Amniotic epithelial cell (primary cell): ENCODE results near the gene PLEKHG5.
"Not testable (repeated sequence)": the region's sequence is repeated elsewhere in the genome, so short reads cannot be mapped to it uniquely, and the experiment has no call there.

Experiments used
- DNase-seq: peaks from one replicate; pipeline ENCODE4 v3.0.0-alpha.2; 2010; ENCODE audit warnings: low read depth

The PLEKHG5 gene

DNA sequence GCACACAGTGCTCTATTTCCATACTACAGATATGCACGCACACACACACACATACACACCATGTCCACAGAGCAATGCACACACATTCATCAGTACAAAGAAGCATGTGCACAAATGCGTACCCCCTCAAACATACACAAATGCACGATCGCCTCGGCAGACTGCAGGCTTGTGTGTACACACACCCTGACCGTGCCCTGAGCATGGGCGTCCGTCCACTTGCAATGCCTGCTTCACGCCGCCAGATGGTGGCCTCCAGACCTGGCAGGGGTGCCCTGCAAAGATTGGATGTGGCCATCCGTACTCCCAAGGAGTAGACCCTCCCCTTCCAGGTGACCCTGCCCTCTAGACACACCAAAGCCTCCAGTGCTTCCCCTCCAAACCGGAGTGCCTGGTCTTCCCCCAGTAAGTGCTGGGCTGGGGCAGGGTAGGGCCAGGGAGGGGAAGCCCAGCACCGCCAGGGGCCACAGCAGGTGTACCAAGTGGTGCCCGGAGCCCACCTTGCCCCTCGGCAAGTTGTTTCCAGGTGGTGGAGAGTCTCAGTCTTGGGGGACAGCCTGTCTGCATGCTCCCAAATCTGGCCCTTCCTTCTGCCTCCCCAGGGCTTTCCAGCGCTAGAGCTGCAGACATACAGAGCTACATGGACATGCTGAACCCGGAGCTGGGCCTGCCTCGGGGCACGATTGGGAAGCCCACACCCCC is 46.3 kb downstream of the PLEKHG5 start:
- no peak for DNase-seq

DNA sequence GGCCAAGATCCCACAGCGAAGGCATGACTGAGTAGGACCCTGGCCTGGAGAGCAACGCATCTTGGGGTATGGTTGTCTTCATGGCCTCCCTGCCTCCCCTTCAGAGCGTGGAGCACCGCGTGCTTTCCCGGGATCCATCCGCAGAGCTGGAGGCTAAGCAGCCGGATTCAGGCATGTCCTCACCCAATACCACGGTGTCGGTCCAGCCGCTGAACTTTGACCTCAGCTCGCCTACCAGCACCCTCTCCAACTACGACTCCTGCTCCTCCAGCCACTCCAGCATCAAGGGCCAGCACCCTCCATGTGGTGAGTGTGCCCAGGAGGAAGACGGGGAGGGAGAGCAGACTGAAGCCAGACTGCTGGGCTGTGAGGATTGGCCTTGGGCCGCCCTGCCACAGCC is 47.1 kb downstream of the PLEKHG5 start:
- DNase-seq: no peak

DNA sequence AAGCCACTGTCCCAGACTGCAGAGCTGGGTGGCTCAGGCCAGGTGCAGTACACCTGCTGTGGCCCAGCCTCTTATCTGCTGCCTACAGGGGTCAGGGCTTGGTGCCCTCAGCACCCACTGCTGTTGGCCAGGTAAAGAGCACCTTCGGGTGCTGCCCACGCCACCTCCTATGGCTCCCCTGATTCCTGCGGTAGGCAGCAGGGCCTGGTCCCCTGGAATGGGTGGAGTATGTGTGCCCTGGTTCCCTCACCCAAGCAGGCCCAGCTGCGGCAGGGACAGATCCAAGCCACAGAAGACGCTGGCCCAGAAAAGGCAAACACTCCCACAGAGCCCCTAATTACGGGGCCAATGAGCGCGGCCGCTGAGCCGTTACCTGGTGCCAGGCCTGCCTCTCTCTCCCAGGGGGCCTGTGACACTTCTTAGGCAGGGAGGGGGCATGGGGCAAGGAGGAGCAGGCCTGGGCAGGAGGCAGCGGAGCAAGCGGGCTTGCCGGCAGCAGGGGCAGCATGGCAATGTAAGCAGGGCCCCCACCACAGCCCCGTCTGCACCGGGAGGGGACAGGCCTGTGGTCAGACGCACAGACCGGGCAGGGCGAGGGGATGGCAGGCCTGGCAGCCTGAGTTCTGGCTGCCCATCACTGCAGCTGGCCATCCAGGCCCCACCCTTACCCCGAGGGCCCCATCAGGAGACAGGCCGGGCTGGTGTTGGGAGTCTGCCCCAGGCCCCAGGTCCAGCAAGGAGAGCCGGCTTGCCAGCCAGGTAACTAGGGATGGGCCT is 47.9 kb downstream of the PLEKHG5 start:
- DNase-seq: no peak

DNA sequence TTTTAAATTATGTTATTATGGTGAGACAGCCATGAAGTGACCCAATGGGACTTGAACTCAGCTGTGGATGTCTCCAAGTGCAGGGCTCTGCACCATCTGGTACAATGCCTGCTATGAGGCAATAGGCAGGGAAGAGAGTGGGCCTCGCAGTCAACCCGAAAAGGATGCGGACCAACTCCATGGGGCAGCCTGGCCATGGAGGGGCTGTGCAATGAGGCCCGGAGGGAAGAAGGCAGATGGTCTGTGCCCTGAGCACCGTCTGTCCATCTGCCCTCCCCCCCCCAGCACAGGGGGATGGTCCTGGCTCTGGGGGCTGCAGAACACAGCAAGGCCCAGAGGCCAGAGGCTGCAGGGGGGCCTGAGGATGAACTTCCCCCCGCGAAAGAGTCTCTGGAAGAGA is 49.9 kb downstream of the PLEKHG5 start:
- DNase-seq: no peak

DNA sequence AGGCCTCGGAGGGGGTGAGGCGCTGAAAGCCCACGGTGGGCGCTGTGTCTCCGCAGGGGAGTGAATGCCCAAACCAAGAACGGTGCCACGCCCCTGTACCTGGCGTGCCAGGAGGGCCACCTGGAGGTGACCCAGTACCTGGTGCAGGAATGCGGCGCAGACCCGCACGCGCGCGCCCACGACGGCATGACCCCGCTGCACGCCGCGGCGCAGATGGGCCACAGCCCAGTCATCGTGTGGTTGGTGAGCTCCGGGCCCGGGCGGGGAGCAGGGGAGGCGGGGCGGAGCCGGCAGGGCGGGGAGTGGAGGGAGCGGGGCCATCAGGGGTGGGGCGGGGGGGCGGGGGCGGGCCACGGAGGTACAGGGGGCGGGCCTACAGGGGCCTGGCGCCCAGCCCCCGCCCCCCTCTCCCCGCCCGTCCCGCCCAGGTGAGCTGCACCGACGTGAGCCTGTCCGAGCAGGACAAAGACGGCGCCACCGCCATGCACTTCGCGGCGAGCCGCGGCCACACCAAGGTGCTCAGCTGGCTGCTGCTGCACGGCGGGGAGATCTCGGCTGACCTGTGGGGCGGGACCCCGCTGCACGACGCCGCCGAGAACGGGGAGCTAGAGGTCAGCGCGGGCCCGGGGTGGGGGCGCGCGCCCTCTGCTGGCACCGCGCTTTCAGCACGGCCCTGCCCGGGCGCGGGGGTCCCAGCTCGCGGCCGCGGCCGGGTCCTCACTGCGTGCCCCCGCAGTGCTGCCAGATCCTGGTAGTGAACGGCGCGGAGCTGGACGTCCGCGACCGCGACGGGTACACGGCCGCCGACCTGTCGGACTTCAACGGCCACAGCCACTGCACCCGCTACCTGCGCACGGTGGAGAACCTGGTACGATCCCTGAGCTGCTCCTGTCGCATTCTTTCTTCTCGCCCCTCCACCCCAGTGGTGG is 51.0 kb downstream of the PLEKHG5 start:
- peak; percentile 31 for DNase-seq

DNA sequence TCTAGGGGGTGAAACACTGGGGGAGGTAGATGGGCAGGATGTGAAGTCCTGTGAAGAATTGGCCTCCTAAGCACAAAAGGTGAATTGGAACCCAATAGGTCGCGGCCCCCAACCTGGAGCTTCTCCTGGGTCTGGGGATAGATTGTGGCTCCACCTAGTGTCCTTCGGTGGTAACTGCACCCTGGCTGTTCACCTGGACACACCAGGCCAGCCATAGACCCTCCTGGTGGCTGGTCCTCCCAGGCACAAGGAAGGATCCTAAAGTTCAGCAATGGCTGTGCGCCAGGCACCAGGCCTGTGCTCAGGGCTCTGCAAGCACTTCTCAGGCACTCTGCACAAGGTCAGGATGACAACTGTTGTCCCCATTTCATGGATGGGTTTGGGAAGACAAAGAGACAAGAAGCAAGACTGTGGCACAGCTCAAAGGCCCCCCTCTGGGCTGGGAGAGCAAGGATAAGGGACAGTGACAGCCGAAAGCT is 53.4 kb downstream of the PLEKHG5 start:
- peak; percentile 31 for DNase-seq

DNA sequence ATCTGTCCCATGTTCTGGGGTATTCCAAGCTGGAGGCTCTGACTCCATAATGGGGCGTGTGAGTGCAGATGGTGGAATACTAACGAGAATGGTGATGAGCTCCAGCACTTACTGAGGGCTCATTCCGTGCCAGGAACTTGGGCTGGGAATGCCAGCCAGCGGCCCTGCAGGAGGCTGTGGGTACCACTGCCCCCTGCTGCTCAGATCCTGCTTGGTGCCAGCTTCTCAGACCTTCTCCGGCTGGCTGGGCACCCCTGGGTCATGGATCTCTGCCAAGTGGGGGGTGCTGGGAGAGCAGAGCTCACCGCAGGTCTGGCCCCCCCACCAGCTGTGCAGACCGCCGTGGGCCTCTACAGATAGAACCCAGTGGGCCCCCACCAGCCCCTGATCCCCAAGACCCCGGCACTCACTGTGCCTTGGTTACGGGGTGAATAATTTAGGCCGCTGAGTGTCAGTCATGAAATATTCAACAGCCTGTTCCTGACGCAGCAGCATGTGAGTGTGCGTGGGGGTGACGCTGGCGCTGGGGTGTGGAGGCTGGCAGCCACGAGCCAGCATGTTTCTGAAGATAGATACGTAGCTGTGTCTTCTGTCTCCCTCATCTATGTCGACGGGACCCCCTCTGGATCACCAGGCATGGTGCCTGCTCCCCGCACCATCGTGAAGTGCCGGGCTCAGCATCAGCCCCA is 54.3 kb downstream of the PLEKHG5 start:
- not testable (repeated sequence) for DNase-seq

DNA sequence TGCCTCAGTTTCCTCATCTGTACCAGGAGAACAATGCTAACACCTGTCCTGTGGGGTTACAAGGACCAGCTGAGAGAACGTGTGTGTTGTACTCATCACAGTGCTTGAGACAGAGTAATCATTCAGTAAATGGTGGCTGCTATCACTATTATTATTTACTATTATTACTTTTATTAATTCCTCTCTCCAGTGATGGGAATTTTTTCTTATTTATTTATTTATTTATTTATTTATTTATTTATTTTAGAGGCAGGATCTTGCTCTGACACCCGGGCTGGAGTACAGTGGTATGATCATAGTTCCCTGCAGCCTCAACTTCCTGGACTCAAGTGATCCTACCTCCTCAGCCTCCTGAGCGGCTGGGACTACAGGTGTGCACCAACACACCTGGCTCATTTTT is 55.2 kb downstream of the PLEKHG5 start:
- not testable (repeated sequence) for DNase-seq

DNA sequence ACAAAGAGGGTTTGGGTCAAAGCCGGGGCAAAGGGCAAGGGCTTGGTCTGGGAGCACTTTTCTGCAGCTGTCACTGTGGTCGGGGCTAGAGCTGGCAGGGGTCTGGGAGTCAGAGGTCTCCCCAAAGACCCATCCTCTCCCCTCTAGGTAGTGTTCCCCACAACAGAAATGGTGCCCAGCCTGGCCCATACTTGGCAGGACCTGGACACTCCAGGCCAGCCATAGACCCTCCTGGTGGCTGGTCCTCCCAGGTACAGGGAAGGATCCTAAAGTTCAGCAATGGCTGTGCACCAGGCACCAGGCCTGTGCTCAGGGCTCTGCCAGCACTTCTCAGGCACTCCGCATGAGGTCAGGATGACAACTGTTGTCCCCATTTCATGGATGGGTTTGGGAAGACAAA is 55.9 kb downstream of the PLEKHG5 start:
- DNase-seq: no peak

DNA sequence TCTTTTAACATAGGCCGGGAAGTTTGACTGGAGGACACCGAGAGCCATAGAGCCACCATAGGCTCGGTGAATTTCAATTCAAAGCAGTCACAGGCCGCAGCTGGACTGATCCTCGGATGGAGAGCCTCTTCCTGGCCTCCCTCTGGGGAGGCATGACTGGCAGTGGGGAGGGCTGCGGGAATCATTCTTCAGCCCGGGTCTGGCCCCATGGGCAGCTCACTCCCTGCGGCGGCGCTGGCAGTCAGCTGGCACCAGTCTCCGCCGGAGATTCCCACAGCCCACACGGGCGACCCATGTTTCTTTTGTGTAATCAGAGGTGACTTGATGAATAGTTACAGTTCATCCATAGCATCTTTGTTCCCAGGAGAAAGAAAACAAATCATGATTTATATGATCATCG is 56.3 kb downstream of the PLEKHG5 start:
- no peak for DNase-seq

DNA sequence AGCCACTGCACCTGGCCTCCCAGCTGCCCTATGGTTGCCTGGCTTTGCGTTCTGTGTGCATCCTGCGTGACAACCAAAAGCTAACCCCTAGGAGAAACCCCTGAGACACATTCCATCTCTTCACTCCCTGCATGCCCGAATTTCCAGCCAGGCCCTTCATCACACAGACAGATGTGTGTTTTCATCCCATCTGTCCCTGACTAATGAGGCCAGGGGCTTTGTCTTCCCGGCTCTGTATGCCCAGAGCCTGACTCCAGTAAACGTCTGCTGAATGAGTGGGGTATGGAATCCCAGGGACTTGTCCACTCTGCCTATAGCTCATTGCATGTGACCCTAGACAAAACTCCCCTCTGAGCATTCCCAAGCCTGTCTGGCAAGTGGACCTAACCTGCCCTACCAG is 57.3 kb downstream of the PLEKHG5 start:
- no peak for DNase-seq

DNA sequence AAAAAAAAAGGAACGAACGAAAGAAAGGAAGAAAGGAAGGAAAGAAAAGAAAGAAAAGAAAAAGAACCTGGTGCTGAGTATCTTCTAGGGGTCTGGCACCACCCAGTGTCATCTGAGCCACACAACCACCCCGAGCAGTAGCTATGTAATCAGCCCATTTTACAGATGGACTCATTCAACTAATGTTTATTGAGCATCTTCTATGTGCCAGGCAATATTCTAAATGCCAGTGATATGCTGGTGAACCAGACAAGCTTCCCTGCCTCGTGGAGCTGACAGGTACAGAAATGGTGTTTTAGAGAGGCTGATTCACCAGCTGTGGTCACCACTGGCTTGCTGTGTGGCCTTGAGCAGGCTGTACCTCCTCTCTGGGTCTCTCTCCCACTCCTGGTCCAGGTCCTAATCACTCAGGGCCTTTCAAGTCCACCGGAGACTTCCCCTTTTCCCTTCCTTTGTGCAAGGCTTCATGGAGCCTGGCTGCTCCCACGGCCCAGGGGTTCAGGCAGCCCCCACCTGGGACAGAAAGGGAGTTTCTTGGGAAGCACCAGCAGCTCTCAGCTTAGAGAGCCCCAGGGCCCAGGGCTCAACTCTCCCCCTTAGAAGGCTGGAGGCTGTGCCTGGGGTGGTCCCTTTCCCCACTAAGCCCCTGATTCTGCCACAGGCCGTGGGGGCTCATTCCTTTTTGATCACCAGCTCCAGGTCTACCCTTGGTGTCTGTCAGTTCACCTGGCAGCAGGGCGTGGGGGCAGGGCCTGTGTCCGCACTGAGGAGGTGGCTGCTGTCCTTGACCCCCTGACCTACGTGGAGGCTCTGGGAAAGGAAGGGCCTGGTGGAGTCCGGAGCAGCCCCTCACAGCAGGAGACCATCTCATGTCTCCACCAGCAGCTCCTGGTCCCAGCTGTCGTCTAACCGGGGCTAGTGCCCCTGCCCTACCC is 59.6 kb downstream of the PLEKHG5 start:
- DNase-seq: not testable (repeated sequence)

DNA sequence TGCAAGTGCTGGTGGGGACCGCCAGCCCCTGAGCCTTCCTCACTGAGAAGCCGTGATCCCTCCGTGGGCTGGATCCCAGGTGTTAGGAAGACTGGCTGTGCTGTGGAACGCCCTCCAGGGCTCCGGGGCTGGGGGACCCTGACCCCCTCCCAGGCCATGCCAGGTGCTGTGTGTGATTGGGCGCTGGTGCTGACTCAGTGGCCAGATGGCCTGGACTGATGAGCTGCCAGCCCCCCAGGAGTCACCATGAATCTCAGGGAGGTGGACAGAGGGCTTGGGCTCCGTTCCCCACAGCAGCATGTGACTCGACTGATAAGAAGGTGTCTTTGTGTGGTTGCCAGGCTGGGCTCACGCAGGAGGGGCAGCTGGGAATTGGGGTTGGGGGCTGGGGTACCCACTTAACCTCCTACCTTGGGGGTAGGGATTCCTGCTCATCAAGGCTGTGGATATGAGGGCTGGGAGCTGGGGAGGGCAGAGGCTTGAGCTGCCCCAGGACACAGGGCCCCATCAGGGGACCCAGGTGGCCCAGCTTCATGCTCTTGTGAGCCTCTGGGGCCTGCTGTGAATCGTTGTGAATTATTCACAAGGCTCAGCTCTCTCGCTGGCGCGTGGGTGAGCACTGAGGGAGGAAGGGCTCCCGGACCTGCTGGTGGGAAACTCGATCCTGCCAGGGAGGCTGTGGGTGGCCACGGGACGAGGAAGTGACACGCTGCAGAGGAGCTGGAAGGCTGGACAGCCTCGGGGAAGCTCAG is 61.6 kb downstream of the PLEKHG5 start:
- not testable (repeated sequence) for DNase-seq

DNA sequence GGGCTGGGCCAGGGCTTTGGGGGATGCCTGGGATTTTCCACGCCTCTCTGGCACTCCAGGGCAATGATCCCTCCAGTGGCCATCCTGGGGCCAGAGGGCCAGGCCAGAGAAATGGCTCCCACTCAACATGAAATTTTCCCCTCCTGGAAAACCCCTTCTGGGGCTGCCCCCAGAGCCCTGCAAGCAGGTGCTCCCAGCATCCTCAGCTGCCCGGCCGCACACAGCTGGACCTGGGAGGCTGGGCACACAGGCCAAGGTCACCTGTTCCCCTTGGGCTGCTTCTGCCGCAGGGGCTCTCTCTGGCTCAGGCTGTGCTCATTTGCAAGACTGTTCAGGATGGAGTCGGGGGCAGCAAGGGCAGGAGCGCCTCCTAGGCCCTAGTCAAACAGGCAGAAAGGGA is 63.0 kb downstream of the PLEKHG5 start:
- not testable (repeated sequence) for DNase-seq

DNA sequence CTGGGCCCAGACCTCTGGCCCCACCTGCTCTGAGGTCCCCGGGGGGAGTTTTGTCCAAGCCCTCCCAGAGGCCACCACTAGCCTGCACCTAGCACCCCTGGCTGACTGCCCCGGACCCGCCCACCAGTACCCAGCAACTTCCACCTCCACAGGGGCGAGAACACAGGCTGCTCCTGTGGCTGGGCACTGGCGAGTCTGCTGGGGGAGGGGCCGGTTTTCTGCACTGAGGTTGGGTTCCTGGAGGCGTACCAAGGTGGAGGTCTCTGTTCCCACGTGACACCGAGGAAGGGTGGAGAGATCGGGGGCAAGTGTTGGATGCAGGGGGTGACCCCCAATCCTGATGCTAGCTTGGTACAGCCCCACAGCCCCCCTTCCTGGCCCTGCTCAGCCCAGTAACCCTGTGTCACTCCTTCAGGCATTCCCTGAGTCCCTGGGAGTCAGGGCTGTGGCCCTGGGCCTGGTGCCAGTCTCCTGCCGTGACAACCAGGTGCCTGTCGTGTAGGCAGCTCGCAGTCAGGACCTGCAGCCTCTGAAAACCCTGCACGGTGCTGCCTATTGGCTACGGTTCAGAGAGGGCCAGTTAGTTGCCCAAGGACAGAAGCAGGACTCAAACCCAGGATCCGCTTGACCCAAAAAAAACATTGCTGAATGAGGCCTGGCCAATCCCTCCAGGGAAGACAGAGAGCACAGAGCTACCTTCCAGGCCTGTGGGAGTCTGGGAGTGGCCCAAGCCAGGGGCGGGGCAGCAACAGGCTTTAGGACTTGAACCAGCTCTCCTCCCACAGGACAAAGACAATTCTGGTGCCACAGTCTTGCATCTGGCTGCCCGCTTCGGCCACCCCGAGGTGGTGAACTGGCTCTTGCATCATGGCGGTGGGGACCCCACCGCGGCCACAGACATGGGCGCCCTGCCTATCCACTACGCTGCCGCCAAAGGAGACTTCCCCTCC is 63.8 kb downstream of the PLEKHG5 start:
- no peak for DNase-seq

DNA sequence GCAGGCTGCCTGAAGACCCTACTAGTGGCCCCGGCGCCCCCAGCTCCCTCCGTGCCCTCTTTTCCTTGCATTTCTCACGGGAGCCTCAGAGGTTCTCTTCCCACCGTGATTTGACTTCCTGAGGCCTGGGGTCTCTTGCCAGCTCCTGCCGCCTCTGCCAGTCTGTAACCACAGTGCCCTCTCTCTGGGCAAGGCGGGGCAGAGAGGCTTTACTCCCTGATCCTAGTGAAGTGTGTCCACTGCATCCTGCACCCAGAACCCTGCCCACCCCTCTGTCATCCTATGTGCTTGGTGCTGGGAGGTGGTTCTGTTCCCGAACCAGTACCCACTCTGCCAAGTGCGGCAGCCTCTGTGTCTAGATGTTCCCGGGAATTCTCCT is 64.5 kb downstream of the PLEKHG5 start:
- DNase-seq: no peak

DNA sequence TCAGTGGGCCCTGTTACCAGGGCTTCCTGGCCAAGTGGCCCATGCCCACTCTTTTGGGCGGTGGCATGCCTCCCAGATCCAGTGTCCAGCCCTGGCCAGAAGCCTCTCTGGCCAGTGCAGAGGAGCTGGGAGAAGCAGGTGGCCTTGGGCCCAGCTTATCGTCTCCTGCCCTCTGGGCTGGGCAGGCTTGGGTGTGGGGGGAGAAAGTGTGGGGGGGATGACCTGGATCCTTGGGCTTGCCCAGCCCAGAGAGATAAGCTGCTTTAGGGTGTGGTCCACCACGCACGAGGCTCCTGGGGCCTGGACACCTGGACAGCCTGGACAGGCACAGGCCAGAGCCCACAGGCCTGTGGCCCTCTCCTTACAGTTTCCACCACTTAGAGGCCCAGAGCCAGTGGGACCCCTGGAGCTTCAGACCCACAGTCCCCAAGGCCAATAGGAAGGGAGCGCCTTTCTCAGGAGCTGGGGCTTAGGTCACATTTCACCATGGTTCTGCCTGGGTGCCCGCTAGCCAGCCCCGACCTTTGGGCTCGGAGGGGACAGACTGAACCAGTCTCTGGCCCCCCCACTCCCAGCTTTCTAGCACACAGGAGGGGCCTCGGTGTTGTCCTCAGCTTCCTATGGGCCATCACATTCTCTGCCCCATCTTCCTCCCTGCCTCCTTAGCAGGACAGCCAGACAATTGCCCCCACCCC is 65.0 kb downstream of the PLEKHG5 start:
- DNase-seq: no peak

DNA sequence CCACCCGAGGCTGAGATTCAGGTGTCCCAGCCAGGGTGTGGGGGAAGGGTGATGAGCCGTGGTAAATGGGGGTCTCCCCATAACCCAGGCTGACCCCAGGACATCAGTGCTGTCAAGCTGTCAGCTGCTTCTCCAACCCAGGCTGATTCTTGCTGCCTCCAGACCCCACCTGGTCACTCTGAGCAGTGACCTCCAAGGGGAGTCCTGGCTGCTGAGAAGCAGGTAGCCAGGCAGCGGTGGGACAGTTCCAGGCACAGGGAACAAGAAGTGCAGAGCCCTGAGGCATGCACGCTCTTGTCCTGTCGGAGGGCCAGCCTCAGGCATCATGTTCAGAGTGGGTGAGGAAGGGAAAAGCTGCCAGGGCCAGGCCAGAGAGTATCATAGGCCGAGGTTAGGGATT is 65.8 kb downstream of the PLEKHG5 start:
- DNase-seq: no peak
